Measurements from ENCODE around the gene TIGIT. TPM values are rescaled to one million over a fixed set of nuclear protein-coding genes. Genes with fewer than 3 reads are reported as not detected.

The TIGIT gene
- total RNA-seq, 1 experiment from 2014 or later, result not detected

DNA sequence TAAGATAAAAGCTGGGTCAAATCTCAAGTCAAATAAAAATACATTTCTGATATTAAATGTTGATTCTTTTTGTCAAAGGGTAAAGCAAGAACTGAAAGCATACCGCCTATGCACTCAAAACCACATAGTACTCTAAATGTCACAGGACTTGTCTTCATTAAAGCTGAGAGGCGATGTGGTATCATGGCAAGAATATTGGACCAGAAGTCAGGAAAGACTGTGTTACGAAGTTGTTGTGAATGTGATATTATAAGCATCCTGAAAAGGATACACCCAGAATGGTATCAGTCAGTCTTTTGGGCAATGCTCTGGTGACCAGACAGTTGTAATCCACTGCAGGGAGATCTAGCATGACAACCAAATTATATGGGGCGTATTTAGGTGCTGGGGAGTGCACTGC lies 33.8 kb downstream of the TIGIT start:
- CTCF ChIA-PET, result no interaction called here
- Histone ChIP-seq H3K27me3 (replicated peaks; ENCODE audit: insufficient read depth, low read depth, low read length, poor library complexity) (no peaks in the 10 kb centered on the region), H3K36me3 (ENCODE audit: insufficient read depth, low read length, poor library complexity, severe bottlenecking) (no peaks in the 10 kb centered on the region), H3K4me1 (ENCODE audit: insufficient read depth, low read length, poor library complexity, severe bottlenecking) (no peaks in the 10 kb centered on the region), H3K4me3 (ENCODE audit: low read depth, low read length, poor library complexity, severe bottlenecking) (no peak overlapping the region), H3K27ac (ENCODE audit: low read depth, low read length, poor library complexity, severe bottlenecking) (no peak overlapping the region), H3K9me3 (ENCODE audit: low read depth, low read length, poor library complexity, severe bottlenecking) (no peaks in the 10 kb centered on the region)
- intact Hi-C loops (cut with micrococcal nuclease; ENCODE audit: unreplicated experiment), result no loop called here
- no peak for DNase-seq (ENCODE audit: low spot score)
- POLR2A ChIA-PET (ENCODE audit: low non-redundant PET), result no interaction called here
- no TSS peak for BruUV-seq (replicated peaks)
- TF ChIP-seq EZH2 (IDR thresholded peaks at IDR 0.05; ENCODE audit: borderline replicate concordance, low read depth, low read length, poor library complexity, severe bottlenecking), result no peak
- TF ChIP-seq, protein P1, sequence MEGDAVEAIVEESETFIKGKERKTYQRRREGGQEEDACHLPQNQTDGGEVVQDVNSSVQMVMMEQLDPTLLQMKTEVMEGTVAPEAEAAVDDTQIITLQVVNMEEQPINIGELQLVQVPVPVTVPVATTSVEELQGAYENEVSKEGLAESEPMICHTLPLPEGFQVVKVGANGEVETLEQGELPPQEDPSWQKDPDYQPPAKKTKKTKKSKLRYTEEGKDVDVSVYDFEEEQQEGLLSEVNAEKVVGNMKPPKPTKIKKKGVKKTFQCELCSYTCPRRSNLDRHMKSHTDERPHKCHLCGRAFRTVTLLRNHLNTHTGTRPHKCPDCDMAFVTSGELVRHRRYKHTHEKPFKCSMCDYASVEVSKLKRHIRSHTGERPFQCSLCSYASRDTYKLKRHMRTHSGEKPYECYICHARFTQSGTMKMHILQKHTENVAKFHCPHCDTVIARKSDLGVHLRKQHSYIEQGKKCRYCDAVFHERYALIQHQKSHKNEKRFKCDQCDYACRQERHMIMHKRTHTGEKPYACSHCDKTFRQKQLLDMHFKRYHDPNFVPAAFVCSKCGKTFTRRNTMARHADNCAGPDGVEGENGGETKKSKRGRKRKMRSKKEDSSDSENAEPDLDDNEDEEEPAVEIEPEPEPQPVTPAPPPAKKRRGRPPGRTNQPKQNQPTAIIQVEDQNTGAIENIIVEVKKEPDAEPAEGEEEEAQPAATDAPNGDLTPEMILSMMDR (conservative IDR thresholded peaks at IDR 0.05; ENCODE audit: low read depth, low read length), result no peak

DNA sequence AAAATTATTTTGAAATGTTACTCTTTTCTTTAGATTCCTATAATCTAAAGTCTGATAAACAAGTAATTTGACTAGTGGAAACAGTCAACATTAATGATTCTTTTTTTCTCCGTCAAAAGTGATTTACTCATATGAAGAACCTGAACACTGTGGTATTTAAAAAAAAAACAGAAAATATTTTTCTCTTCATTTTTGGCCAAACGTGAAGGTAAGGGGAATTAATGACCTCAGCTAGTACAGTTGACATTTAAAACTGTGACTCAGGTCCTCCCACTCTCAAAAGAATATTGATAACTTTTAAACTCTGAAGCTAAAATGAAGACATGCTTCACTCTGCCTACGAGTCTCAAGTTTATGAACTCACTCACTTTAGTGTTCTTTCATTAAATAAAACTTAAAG lies 34.5 kb downstream of the TIGIT start:
- TF ChIP-seq, protein P1 (conservative IDR thresholded peaks at IDR 0.05; ENCODE audit: low read depth, low read length), result no peak
- no peak for TF ChIP-seq EZH2 (IDR thresholded peaks at IDR 0.05; ENCODE audit: borderline replicate concordance, low read depth, low read length, poor library complexity, severe bottlenecking)
- H3K27me3 ChIP-seq (replicated peaks; ENCODE audit: insufficient read depth, low read depth, low read length, poor library complexity), result no peaks in the 10 kb centered on the region
- H3K4me3 ChIP-seq (ENCODE audit: low read depth, low read length, poor library complexity, severe bottlenecking), result no peak overlapping the region
- DNase-seq (ENCODE audit: low spot score), result no peak
- no peaks in the 10 kb centered on the region for H3K4me1 ChIP-seq (ENCODE audit: insufficient read depth, low read length, poor library complexity, severe bottlenecking)
- ChIA-PET CTCF (no interaction called here), POLR2A (ENCODE audit: low non-redundant PET) (no interaction called here)
- H3K27ac ChIP-seq (ENCODE audit: low read depth, low read length, poor library complexity, severe bottlenecking), result no peak overlapping the region
- H3K9me3 ChIP-seq (ENCODE audit: low read depth, low read length, poor library complexity, severe bottlenecking), result no peaks in the 10 kb centered on the region
- intact Hi-C loops (cut with micrococcal nuclease; ENCODE audit: unreplicated experiment), result no loop called here
- H3K36me3 ChIP-seq (ENCODE audit: insufficient read depth, low read length, poor library complexity, severe bottlenecking), result no peaks in the 10 kb centered on the region
- no TSS peak for BruUV-seq (replicated peaks)

DNA sequence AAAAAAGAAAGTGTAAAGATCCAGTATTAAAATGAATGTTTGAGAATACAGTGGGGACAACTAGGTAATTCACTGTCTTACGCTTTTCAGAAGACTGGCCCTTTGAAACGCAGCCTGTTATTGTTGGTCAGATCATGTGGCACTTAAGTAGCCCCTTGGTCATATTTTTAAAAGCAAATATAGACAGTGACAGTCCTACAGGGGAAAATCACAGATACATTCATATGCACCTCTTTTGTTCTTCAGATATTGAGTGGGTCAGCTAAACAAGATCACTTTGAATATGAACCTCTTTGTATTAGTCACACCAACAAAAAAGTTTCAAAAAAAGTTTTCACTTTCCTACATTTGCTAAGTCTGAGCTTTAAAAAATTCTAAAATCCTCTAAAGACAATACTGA lies 36.0 kb downstream of the TIGIT start:
- intact Hi-C loops (cut with micrococcal nuclease; ENCODE audit: unreplicated experiment), result no loop called here
- DNase-seq (ENCODE audit: low spot score), result no peak
- H3K4me1 ChIP-seq (ENCODE audit: insufficient read depth, low read length, poor library complexity, severe bottlenecking), result no peaks in the 10 kb centered on the region
- H3K4me3 ChIP-seq (ENCODE audit: low read depth, low read length, poor library complexity, severe bottlenecking), result no peak overlapping the region
- no peak overlapping the region for H3K27ac ChIP-seq (ENCODE audit: low read depth, low read length, poor library complexity, severe bottlenecking)
- POLR2A ChIA-PET (ENCODE audit: low non-redundant PET), result no interaction called here
- H3K27me3 ChIP-seq (replicated peaks; ENCODE audit: insufficient read depth, low read depth, low read length, poor library complexity), result no peaks in the 10 kb centered on the region
- BruUV-seq (replicated peaks), result no TSS peak
- CTCF ChIA-PET, result no interaction called here
- no peaks in the 10 kb centered on the region for H3K36me3 ChIP-seq (ENCODE audit: insufficient read depth, low read length, poor library complexity, severe bottlenecking)
- H3K9me3 ChIP-seq (ENCODE audit: low read depth, low read length, poor library complexity, severe bottlenecking), result no peaks in the 10 kb centered on the region
- TF ChIP-seq, protein P1 (conservative IDR thresholded peaks at IDR 0.05; ENCODE audit: low read depth, low read length), result no peak
- no peak for TF ChIP-seq EZH2 (IDR thresholded peaks at IDR 0.05; ENCODE audit: borderline replicate concordance, low read depth, low read length, poor library complexity, severe bottlenecking)

All from A673 (cell line).